GM12878 (cell line): ENCODE measurements around the gene CEACAM4. TPM values are rescaled to one million over a fixed set of nuclear protein-coding genes. Genes with fewer than 3 reads are reported as not detected.

Experiments used
- ATAC-seq: fragments of 200-7000 bp; cut with Tn5 transposase; 3 replicates; pipeline ENCODE4 v1.9.1; 2020; ENCODE audit warnings: mild to moderate bottlenecking, moderate library complexity
- BruUV-seq: library from RNA; stranded (reverse); fragments of 400-500 nt; replicated peaks from 2 replicates; lab custom pipeline; 2021; lab: Mats Ljungman, UMichigan
- CTCF ChIA-PET: fragments of 300-600 bp; sonication (Branson Sonifier 250); formaldehyde crosslinking; extraction: SDS; loops from one replicate; lab custom pipeline; 2021; ENCODE audit warnings: inconsistent platforms; lab: Yijun Ruan, JAX
- POLR2A ChIA-PET: fragments of 350-600 bp; formaldehyde crosslinking; extraction: SDS; loops from one replicate; lab custom pipeline; 2021; ENCODE audit warnings: inconsistent platforms; lab: Charles Lee
- RAD21 ChIA-PET: fragments of 300-600 bp; sonication (Branson Sonifier 250); formaldehyde crosslinking; loops from one replicate; lab custom pipeline; 2023; ENCODE audit warnings: antibody characterized with exemption; ENCODE audit not compliant: unreplicated experiment; lab: Charles Lee
- SMC1A ChIA-PET: fragments of 300-600 bp; sonication (Branson Sonifier 250); formaldehyde crosslinking; loops from one replicate; lab custom pipeline; 2023; ENCODE audit not compliant: unreplicated experiment, uncharacterized antibody; lab: Charles Lee
- DNase-seq: peaks from one replicate; pipeline ENCODE4 v3.0.0-alpha.2; 2011; ENCODE audit warnings: low read depth, low spot score
- FAIRE-seq: peaks from 3 replicates; lab custom pipeline; 2011; peaks lifted over from hg19 to GRCh38; lab: Jason Lieb, UNC
- H2AFZ ChIP-seq: 2 replicates; pipeline ENCODE4 v1.6.0; 2011; ENCODE audit warnings: low read depth, low read length, control low read depth; ENCODE audit not compliant: control insufficient read depth
- H3K27ac ChIP-seq: 2 replicates; pipeline ENCODE4 v1.5.1; 2011; ENCODE audit warnings: control low read depth; ENCODE audit not compliant: control insufficient read depth, insufficient read depth
- H3K27me3 ChIP-seq, 2 experiments: replicated peaks in 1 of 2; 2 replicates each; pipeline versions ENCODE4 v1.6.0 to v1.6.1; 2011; ENCODE audit warnings: low read length in 1 of 2; ENCODE audit not compliant: control insufficient read depth in 2 of 2, insufficient read depth in 2 of 2
- H3K36me3 ChIP-seq, 2 experiments: 2 replicates each; pipeline ENCODE4 v1.5.1; 2011; ENCODE audit warnings: low read length in 1 of 2; ENCODE audit not compliant: control insufficient read depth in 2 of 2, insufficient read depth in 2 of 2
- H3K4me1 ChIP-seq: 2 replicates; pipeline ENCODE4 v1.6.1; 2011; ENCODE audit warnings: mild to moderate bottlenecking, low read length, moderate library complexity, mixed read lengths; ENCODE audit not compliant: control insufficient read depth, insufficient read depth
- H3K4me2 ChIP-seq: 2 replicates; pipeline ENCODE4 v1.6.0; 2011; ENCODE audit warnings: control low read depth; ENCODE audit not compliant: control insufficient read depth, insufficient read depth
- H3K4me3 ChIP-seq: fragments of 200-600 bp; sonication (generic); 2 replicates; pipeline ENCODE4 v1.5.1; 2016
- H3K79me2 ChIP-seq: 2 replicates; pipeline ENCODE4 v1.6.0; 2011; ENCODE audit warnings: low read length; ENCODE audit not compliant: control insufficient read depth, insufficient read depth
- H3K9ac ChIP-seq: 2 replicates; pipeline ENCODE4 v1.8.0; 2011; ENCODE audit warnings: low read length, control low read depth, mixed read lengths; ENCODE audit not compliant: control insufficient read depth, insufficient read depth
- H3K9me3 ChIP-seq: replicated peaks from 3 replicates; pipeline ENCODE4 v1.5.1; 2011; ENCODE audit warnings: mild to moderate bottlenecking, low read length; ENCODE audit not compliant: control insufficient read depth, insufficient read depth
- H4K20me1 ChIP-seq: 2 replicates; pipeline ENCODE4 v1.6.0; 2011; ENCODE audit not compliant: control insufficient read depth, insufficient read depth
- ZNF384 ChIP-seq: IDR thresholded peaks from 2 replicates; pipeline ENCODE4 v1.6.1; 2012; ENCODE audit warnings: low read depth, mild to moderate bottlenecking, low read length, improper control_type of control experiment, borderline replicate concordance
- WGBS: methylation state at CpG from one replicate; pipeline ENCODE4 v1.1.6; 2016; ENCODE audit warnings: low lambda C conversion rate; ENCODE audit not compliant: insufficient replicate concordance, insufficient coverage; ENCODE audit errors: missing lambda C conversion rate; 5-methylcytosine and 5-hydroxymethylcytosine counted together
- in situ Hi-C: fragments of 300-500 bp; cut with MboI; formaldehyde crosslinking; loops from 9 replicates; pipeline ENCODE4 v1.14.3; 2018; ENCODE audit warnings: mixed read lengths
- intact Hi-C: fragments of 100-400 bp; cut with micrococcal nuclease; formaldehyde crosslinking; loops from one replicate; pipeline ENCODE4 v1.14.2; 2022; ENCODE audit not compliant: unreplicated experiment
- polyA plus RNA-seq, 11 experiments: library from polyadenylated mRNA; depleted of rRNA in 4 of 11; unstranded in 6 of 11; stranded (reverse) in 5 of 11; fragments of >200 nt; fragmentation: Nextera tagmentation in 4 of 11; fragmentation: Illumina TruSeq in 1 of 11; extraction: Ambion mirVana in 4 of 11; extraction: Trizol in 1 of 11; gene quantifications; 1 replicate in 1 of 11; 2 replicates in 10 of 11; pipeline versions ENCODE4 v1.2.1 to v1.2.3, GENCODE V29; 2011 to 2016; ENCODE audit warnings: inconsistent platforms in 2 of 11, missing spikeins in 2 of 11, low read depth in 1 of 11
- total RNA-seq, 4 experiments: library from RNA; depleted of rRNA in 3 of 4; stranded (reverse); fragments of >200 nt in 3 of 4; fragmentation: Illumina TruSeq in 1 of 4; extraction: Trizol in 1 of 4; gene quantifications; 2 replicates each; pipeline versions ENCODE4 v1.2.1 to v1.2.3, GENCODE V29; 2013 to 2021
- TF ChIP-seq, protein P1 (sequence below), 3 experiments: IDR thresholded peaks in 2 of 3; conservative IDR thresholded peaks in 1 of 3; 2 replicates each; pipeline ENCODE4 v1.5.1; 2011; ENCODE audit warnings: low read depth in 3 of 3, low read length in 3 of 3, mild to moderate bottlenecking in 3 of 3, control low read depth in 2 of 3, moderate library complexity in 2 of 3, inconsistent platforms in 1 of 3, mixed read lengths in 1 of 3; ENCODE audit not compliant: control insufficient read depth in 2 of 3, insufficient read depth in 1 of 3; ENCODE audit errors: extremely low read depth in 1 of 3

CEACAM4 gene
- total and polyA plus RNA-seq, 10 of the 15 experiments (the other 5 are each of a cell fraction or from before 2014, with no cell fraction given): not detected

DNA sequence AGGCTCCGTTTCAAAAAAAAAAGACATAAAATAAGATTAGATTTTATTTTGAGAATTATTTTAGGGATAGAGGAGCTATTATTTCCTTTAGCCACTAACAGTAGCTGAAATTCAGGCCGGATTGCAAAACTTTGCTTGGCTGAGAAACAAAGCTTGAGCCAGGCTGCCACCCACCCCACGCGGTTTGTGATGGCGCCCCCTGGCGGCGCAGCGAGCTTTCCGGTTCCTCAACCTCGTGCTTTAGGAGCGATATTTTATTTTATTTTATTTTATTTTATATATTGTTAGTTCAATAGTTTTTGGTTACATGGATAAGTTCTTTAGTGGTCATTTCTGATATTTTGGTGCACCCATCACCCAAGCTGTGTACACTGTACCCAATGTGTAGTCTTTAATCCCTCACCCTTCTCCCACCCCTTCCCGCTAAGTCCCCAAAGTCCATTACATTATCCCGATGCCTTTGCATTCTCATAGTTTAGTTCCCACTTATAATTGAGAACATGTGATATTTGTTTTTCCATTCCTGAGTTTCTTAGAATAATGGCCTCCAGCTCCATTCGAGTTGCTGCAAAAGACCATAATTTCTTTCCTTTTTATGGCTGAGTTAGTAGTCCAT is 19.8 kb upstream of the CEACAM4 start:
- no peak overlapping the region for H3K9ac ChIP-seq
- DNase-seq (no peak), ATAC-seq (no peak), FAIRE-seq (no peak)
- WGBS: 48% methylated on average over 14 of the region's 14 CpGs
- H3K4me1 ChIP-seq: no peaks in the 10 kb centered on the region
- intact Hi-C loops (no loop called here), in situ Hi-C loops (no loop called here)
- TF ChIP-seq, protein P1, sequence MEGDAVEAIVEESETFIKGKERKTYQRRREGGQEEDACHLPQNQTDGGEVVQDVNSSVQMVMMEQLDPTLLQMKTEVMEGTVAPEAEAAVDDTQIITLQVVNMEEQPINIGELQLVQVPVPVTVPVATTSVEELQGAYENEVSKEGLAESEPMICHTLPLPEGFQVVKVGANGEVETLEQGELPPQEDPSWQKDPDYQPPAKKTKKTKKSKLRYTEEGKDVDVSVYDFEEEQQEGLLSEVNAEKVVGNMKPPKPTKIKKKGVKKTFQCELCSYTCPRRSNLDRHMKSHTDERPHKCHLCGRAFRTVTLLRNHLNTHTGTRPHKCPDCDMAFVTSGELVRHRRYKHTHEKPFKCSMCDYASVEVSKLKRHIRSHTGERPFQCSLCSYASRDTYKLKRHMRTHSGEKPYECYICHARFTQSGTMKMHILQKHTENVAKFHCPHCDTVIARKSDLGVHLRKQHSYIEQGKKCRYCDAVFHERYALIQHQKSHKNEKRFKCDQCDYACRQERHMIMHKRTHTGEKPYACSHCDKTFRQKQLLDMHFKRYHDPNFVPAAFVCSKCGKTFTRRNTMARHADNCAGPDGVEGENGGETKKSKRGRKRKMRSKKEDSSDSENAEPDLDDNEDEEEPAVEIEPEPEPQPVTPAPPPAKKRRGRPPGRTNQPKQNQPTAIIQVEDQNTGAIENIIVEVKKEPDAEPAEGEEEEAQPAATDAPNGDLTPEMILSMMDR (IDR thresholded peaks at IDR 0.05 in 2 of 3, conservative IDR thresholded peaks at IDR 0.05 in 1 of 3; ENCODE audit: control insufficient read depth in 2 of 3, extremely low read depth in 1 of 3, insufficient read depth in 1 of 3, low read depth in 3 of 3, low read length in 3 of 3): peak; percentile 27 to 59 (median 54)
- TF ChIP-seq ZNF384: no peak
- no peaks in the 10 kb centered on the region for H3K36me3 ChIP-seq
- no peaks in the 10 kb centered on the region for H3K9me3 ChIP-seq
- no peaks in the 10 kb centered on the region for H4K20me1 ChIP-seq
- no peak overlapping the region for H3K4me3 ChIP-seq
- no peak overlapping the region for H3K27ac ChIP-seq
- ChIA-PET RAD21 (interaction anchor here (1.2 kb wide), 1 partner anchor 10 kb away, joined by 8 read pairs; no protein-coding TSS in a partner anchor), SMC1A (interaction anchor here (0.6 kb wide), 1 partner anchor 104 kb away, joined by 3 read pairs; no protein-coding TSS in a partner anchor), CTCF (interaction anchor here (0.7 to 2.9 kb wide), 13 partner anchors 9 to 147 kb away, joined by 3 to 18 read pairs (median 5); no protein-coding TSS in a partner anchor), POLR2A (no interaction called here)
- H3K79me2 ChIP-seq: no peaks in the 10 kb centered on the region
- no peaks in the 10 kb centered on the region; a peak in 1 of 4 replicates for H3K27me3 ChIP-seq
- no peak overlapping the region for H3K4me2 ChIP-seq
- H2AFZ ChIP-seq: no peak overlapping the region
- BruUV-seq: no TSS peak
